GM19438 (cell line): ENCODE results near the gene MRGPRE.
"Not testable (repeated sequence)": the region's sequence is repeated elsewhere in the genome, so short reads cannot be mapped to it uniquely, and the experiment has no call there.

Experiments used
- ATAC-seq: cut with Tn5 transposase; IDR thresholded peaks from one replicate; pipeline ENCODE4 v1.9.1; 2021; ENCODE audit warnings: low read depth; ENCODE audit not compliant: unreplicated experiment

Gene MRGPRE

GRCh38 chr11:3231851-3232744, at the start of gene MRGPRE:
Gene MRGPRE (minus strand): TSS chr11:3232417. CDS start chr11:3228799, 3,618 bp downstream.
- ATAC-seq = no peak

GRCh38 chr11:3281146-3281545, 48.9 kb upstream of the MRGPRE start:
- ATAC-seq = not testable (repeated sequence)

- not testable (repeated sequence) for ATAC-seq
These were observed 48.4 kb upstream of the MRGPRE start for GRCh38 chr11:3280662-3281061.

GRCh38 chr11:3278922-3279321, 46.7 kb upstream of the MRGPRE start:
- ATAC-seq = not testable (repeated sequence)

- ATAC-seq = not testable (repeated sequence)
These were observed 41.4 kb upstream of the MRGPRE start for GRCh38 chr11:3273629-3274028.

- not testable (repeated sequence) for ATAC-seq
These were observed 30.3 kb upstream of the MRGPRE start for GRCh38 chr11:3262548-3262947.

- not testable (repeated sequence) for ATAC-seq
These were observed 29.6 kb upstream of the MRGPRE start for GRCh38 chr11:3261831-3262230.

- ATAC-seq = not testable (repeated sequence)
These were observed 25.3 kb upstream of the MRGPRE start for GRCh38 chr11:3257509-3257908.

- not testable (repeated sequence) for ATAC-seq
These were observed 23.0 kb upstream of the MRGPRE start for GRCh38 chr11:3255241-3255640.

- not testable (repeated sequence) for ATAC-seq
These were observed 22.6 kb upstream of the MRGPRE start for GRCh38 chr11:3254773-3255172.

- ATAC-seq = no peak
These were observed 12.9 kb upstream of the MRGPRE start for GRCh38 chr11:3245071-3245470.

GRCh38 chr11:3243880-3244279, 11.7 kb upstream of the MRGPRE start:
- no peak for ATAC-seq

GRCh38 chr11:3237119-3237518, 4.9 kb upstream of the MRGPRE start:
- no peak for ATAC-seq

GRCh38 chr11:3234846-3235245, 2.6 kb upstream of the MRGPRE start:
- ATAC-seq = no peak

- no peak for ATAC-seq
These were observed 739 bp upstream of the MRGPRE start for GRCh38 chr11:3232956-3233355.

GRCh38 chr11:3231550-3231850, 717 bp downstream of the MRGPRE start:
- no peak for ATAC-seq

GRCh38 chr11:3230636-3231549, 1.3 kb downstream of the MRGPRE start:
- no peak for ATAC-seq

GRCh38 chr11:3229673-3230630, 2.3 kb downstream of the MRGPRE start:
- no peak for ATAC-seq

GRCh38 chr11:3228445-3228829, 3.8 kb downstream of the MRGPRE start:
- ATAC-seq = no peak
